ENCODE results near the gene IER5.
A peak's percentile ranks its signal among the peaks of the same experiment; 100 is the strongest.

IER5 gene

GRCh38 chr1:181141431-181141910, 53.0 kb downstream of the IER5 start (continued):
- TF ChIP-seq ZNF518A (tag by site-specific recombination; conservative IDR thresholded peaks at IDR 0.05; ENCODE audit: low read depth) (peak; percentile 48), ZBTB7A (tag by site-specific recombination; IDR thresholded peaks at IDR 0.05; ENCODE audit: low read depth) (no peak), PATZ1 (tag by site-specific recombination; IDR thresholded peaks at IDR 0.05) (peak; percentile 39), BCL6B (tag by site-specific recombination; IDR thresholded peaks at IDR 0.05) (peak; percentile 87), ZNF184 (tag by site-specific recombination; IDR thresholded peaks at IDR 0.05) (no peak), ZNF19 (tag by site-specific recombination; IDR thresholded peaks at IDR 0.05; ENCODE audit: low read depth) (no peak), ATF2 (tag by site-specific recombination; IDR thresholded peaks at IDR 0.05; ENCODE audit: low read depth) (peak; percentile 92), ZNF654 (tag by site-specific recombination; IDR thresholded peaks at IDR 0.05; ENCODE audit: low read depth) (no peak), KLF9 (tag by site-specific recombination; IDR thresholded peaks at IDR 0.05; ENCODE audit: low read depth) (peak; percentile 40; the same call in 1 of the 2 replicates), ZNF692 (tag by site-specific recombination; IDR thresholded peaks at IDR 0.05) (peak; percentile 62), SP7 (tag by site-specific recombination; IDR thresholded peaks at IDR 0.05) (0 out of 2 replicates have a peak, but pooled peaks have one; percentile 23), ZNF23 (tag by site-specific recombination; IDR thresholded peaks at IDR 0.05; ENCODE audit: borderline replicate concordance) (no peak), ZNF335 (tag by site-specific recombination; conservative IDR thresholded peaks at IDR 0.05) (peak; percentile 86), ZNF398 (tag by site-specific recombination; IDR thresholded peaks at IDR 0.05) (peak; percentile 51), ZIC2 (tag by site-specific recombination; IDR thresholded peaks at IDR 0.05) (peak; percentile 97), ZFP69B (tag by site-specific recombination; IDR thresholded peaks at IDR 0.05) (peak; percentile 46; the same call in 1 of the 2 replicates), ZNF629 (tag by site-specific recombination; IDR thresholded peaks at IDR 0.05) (peak; percentile 89), ZBTB21 (tag by site-specific recombination; IDR thresholded peaks at IDR 0.05) (peak; percentile 93)

Measured in HEK293 (cell line).